Keratinocyte (primary cell): ENCODE results near the gene TFPI2.

Source experiments
- EZH2 ChIP-seq: IDR thresholded peaks from one replicate; pipeline ENCODE4 v1.6.1; 2012; ENCODE audit warnings: inconsistent platforms, mild to moderate bottlenecking, low read length, moderate library complexity
- TF ChIP-seq, protein P1 (sequence below), 3 experiments: IDR thresholded peaks in 1 of 3; conservative IDR thresholded peaks in 1 of 3; optimal IDR thresholded peaks in 1 of 3; 2 replicates in 2 of 3; 3 replicates in 1 of 3; pipeline versions ENCODE3 to v1.5.1; 2011; ENCODE audit warnings: low read length in 3 of 3, mild to moderate bottlenecking in 3 of 3, moderate library complexity in 2 of 3, control low read depth in 1 of 3, inconsistent platforms in 1 of 3; ENCODE audit not compliant: insufficient read depth in 2 of 3; ENCODE audit errors: extremely low read depth in 1 of 3

DNA sequence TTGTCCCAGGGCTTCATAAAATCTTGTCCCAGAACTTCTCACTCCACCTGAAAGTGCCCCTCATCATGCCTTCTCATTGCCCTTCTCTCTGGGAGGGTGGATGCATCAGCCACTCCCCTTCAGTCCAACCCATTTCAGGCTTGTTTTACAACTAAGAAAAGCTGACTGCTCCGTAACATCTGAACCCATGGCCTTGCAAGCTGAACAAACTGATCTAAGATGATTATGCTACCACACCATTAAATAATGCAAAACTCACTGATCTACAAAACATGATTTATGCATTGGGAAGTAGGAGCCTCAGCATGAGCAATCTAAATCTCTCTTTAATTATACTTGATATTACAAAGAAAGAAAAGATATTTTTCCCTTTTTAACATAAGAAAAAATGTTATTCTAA is 34.8 kb downstream of the TFPI2 start:
- TF ChIP-seq, protein P1, sequence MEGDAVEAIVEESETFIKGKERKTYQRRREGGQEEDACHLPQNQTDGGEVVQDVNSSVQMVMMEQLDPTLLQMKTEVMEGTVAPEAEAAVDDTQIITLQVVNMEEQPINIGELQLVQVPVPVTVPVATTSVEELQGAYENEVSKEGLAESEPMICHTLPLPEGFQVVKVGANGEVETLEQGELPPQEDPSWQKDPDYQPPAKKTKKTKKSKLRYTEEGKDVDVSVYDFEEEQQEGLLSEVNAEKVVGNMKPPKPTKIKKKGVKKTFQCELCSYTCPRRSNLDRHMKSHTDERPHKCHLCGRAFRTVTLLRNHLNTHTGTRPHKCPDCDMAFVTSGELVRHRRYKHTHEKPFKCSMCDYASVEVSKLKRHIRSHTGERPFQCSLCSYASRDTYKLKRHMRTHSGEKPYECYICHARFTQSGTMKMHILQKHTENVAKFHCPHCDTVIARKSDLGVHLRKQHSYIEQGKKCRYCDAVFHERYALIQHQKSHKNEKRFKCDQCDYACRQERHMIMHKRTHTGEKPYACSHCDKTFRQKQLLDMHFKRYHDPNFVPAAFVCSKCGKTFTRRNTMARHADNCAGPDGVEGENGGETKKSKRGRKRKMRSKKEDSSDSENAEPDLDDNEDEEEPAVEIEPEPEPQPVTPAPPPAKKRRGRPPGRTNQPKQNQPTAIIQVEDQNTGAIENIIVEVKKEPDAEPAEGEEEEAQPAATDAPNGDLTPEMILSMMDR (optimal IDR thresholded peaks at IDR 0.05 in 1 of 3, IDR thresholded peaks at IDR 0.05 in 1 of 3, conservative IDR thresholded peaks at IDR 0.05 in 1 of 3; ENCODE audit: extremely low read depth in 1 of 3, insufficient read depth in 2 of 3, low read length in 3 of 3), result no peak
- TF ChIP-seq EZH2, result no peak
